HEK293T (cell line): ENCODE data around the gene IFTAP.
"Not testable (repeated sequence)": the region's sequence is repeated elsewhere in the genome, so short reads cannot be mapped to it uniquely, and the experiment has no call there.

Experiments used
- CTCF ChIA-PET: fragments of 350-600 bp; formaldehyde crosslinking; extraction: SDS; loops from one replicate; lab custom pipeline; 2021; ENCODE audit warnings: antibody characterized with exemption, inconsistent platforms; lab: Yijun Ruan, JAX
- POLR2A ChIA-PET: fragments of 350-600 bp; formaldehyde crosslinking; extraction: SDS; loops from one replicate; lab custom pipeline; 2020; ENCODE audit warnings: antibody characterized with exemption, inconsistent platforms; lab: Yijun Ruan, JAX
- DNase-seq: peaks from one replicate; pipeline ENCODE4 v3.0.0; 2012; ENCODE audit warnings: mixed read lengths; ENCODE audit errors: extremely low spot score
- ARNT ChIP-seq: fragments of 450-650 bp; IDR thresholded peaks from 2 replicates; pipeline ENCODE4 v1.6.1; 2017; ENCODE audit warnings: mild to moderate bottlenecking
- BHLHE40 ChIP-seq: fragments of 450-650 bp; IDR thresholded peaks from 2 replicates; pipeline ENCODE4 v1.6.1; 2016; ENCODE audit warnings: mild to moderate bottlenecking, moderate library complexity, borderline replicate concordance
- CTBP1 ChIP-seq: fragments of 450-650 bp; IDR thresholded peaks from 2 replicates; pipeline ENCODE4 v1.6.1; 2016; ENCODE audit warnings: borderline replicate concordance
- ELF4 ChIP-seq: fragments of 450-650 bp; IDR thresholded peaks from 2 replicates; pipeline ENCODE4 v1.6.1; 2017; ENCODE audit warnings: antibody characterized with exemption
- FOXA1 ChIP-seq: fragments of 450-650 bp; IDR thresholded peaks from 2 replicates; pipeline ENCODE4 v1.6.1; 2016; ENCODE audit warnings: mild to moderate bottlenecking
- FOXK2 ChIP-seq: fragments of 450-650 bp; IDR thresholded peaks from 2 replicates; pipeline ENCODE4 v1.6.1; 2016; ENCODE audit warnings: mild to moderate bottlenecking
- FOXM1 ChIP-seq: fragments of 450-650 bp; IDR thresholded peaks from 2 replicates; pipeline ENCODE4 v1.6.1; 2017; ENCODE audit warnings: mild to moderate bottlenecking, borderline replicate concordance
- HDGF ChIP-seq: fragments of 450-650 bp; IDR thresholded peaks from 2 replicates; pipeline ENCODE4 v1.6.1; 2017; ENCODE audit warnings: antibody characterized with exemption, borderline replicate concordance
- L3MBTL2 ChIP-seq: fragments of 450-650 bp; conservative IDR thresholded peaks from 2 replicates; pipeline ENCODE4 v1.6.1; 2016; ENCODE audit warnings: mild to moderate bottlenecking
- LEF1 ChIP-seq: fragments of 450-650 bp; IDR thresholded peaks from 2 replicates; pipeline ENCODE4 v1.6.1; 2017; ENCODE audit warnings: mild to moderate bottlenecking, borderline replicate concordance
- NFRKB ChIP-seq: fragments of 450-650 bp; IDR thresholded peaks from 2 replicates; pipeline ENCODE4 v1.6.1; 2016; ENCODE audit warnings: mild to moderate bottlenecking, moderate library complexity
- SP1 ChIP-seq: fragments of 450-650 bp; IDR thresholded peaks from 2 replicates; pipeline ENCODE4 v1.6.1; 2017
- SUZ12 ChIP-seq: fragments of 450-650 bp; IDR thresholded peaks from 2 replicates; pipeline ENCODE4 v1.6.1; 2016; ENCODE audit warnings: mild to moderate bottlenecking
- TARDBP ChIP-seq: fragments of 450-650 bp; IDR thresholded peaks from 2 replicates; pipeline ENCODE4 v1.6.1; 2016
- ZNF384 ChIP-seq: fragments of 450-650 bp; IDR thresholded peaks from 2 replicates; pipeline ENCODE4 v1.6.1; 2016
- TF ChIP-seq, protein P1 (sequence below): fragments of 450-650 bp; IDR thresholded peaks from 2 replicates; pipeline ENCODE4 v1.6.1; 2016

The IFTAP gene, protein sequence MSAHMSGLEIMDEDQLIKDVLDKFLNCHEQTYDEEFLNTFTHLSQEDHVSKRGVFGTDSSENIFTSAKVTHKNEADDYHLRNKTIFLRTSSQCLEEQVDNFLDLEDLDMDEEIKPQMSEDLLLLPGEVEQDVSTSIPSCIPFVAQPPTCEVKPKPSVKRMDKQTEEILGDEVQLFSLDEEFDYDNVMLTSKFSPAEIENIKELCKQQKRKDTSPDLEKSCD

DNA sequence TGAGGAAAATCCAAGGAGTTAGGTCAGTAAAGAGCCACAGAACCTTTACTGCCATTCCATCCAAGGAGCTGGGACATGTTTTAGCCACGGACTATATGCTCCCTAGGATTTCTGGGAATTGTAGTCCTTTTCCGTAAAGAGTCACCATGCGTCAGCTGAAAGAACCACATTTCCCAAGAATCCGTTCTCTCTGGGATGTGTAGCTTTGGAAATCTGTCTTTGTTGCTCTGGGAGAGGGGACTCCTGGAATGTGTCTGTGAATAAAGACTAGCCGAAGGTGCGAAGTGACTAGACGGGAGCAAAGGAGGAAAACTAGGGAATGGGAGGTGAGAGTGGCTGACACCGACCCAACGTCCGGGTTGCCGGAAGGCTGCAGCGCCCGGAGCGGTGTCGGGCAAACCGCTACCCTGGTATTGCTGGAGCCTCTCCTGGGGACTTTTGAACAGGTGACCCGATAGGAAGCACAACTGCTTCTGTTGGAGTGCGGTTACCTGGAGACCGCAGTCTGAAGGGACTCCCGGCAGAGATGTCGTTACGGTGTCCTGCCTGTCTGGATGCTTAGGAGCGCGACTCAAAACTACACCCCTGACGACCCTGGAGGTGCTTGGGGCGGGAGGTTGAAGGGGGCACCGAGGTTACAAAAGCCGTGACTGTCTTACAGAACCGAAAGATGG is at the start of gene IFTAP:
Gene IFTAP (plus strand): TSS at position 187 of the 674 bp plus-strand sequence. CDS start 15,602 bp downstream, outside the sequence.
- peak; percentile 82 for DNase-seq
- ChIA-PET CTCF (no interaction called here), POLR2A (interaction anchor here (0.6 to 0.9 kb wide), 2 partner anchors 8 to 14 kb away, joined by 3 to 4 read pairs; no protein-coding TSS in a partner anchor)
- TF ChIP-seq TARDBP (no peak), L3MBTL2 (peak; percentile 89), ZNF384 (no peak), LEF1 (no peak), SUZ12 (peak; percentile 92), ELF4 (peak; percentile 84), ARNT (no peak), CTBP1 (peak; percentile 76; the same call in 1 of the 2 replicates), FOXK2 (no peak), FOXA1 (no peak)
- TF ChIP-seq, protein P1, sequence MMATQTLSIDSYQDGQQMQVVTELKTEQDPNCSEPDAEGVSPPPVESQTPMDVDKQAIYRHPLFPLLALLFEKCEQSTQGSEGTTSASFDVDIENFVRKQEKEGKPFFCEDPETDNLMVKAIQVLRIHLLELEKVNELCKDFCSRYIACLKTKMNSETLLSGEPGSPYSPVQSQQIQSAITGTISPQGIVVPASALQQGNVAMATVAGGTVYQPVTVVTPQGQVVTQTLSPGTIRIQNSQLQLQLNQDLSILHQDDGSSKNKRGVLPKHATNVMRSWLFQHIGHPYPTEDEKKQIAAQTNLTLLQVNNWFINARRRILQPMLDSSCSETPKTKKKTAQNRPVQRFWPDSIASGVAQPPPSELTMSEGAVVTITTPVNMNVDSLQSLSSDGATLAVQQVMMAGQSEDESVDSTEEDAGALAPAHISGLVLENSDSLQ: no peak

GRCh38 chr11:36550385-36551115 is 43.8 kb upstream of the IFTAP start:
- CTCF ChIA-PET: interaction anchor here (1.3 kb wide), 1 partner anchor 196 kb away, joined by 3 read pairs; no protein-coding TSS in a partner anchor
- POLR2A ChIA-PET: no interaction called here
- no peak for TF ChIP-seq L3MBTL2
- no peak for TF ChIP-seq SP1
- TF ChIP-seq BHLHE40: no peak
- no peak for TF ChIP-seq FOXK2
- no peak for TF ChIP-seq SUZ12
- TF ChIP-seq TARDBP: no peak
- TF ChIP-seq NFRKB: no peak
- TF ChIP-seq FOXM1: no peak
- TF ChIP-seq ARNT: no peak
- no peak for TF ChIP-seq ELF4
- no peak for TF ChIP-seq CTBP1
- no peak for TF ChIP-seq HDGF
- TF ChIP-seq, protein P1: no peak
- no peak for TF ChIP-seq FOXA1
- TF ChIP-seq ZNF384: no peak
- TF ChIP-seq LEF1: no peak
- DNase-seq: no peak

DNA sequence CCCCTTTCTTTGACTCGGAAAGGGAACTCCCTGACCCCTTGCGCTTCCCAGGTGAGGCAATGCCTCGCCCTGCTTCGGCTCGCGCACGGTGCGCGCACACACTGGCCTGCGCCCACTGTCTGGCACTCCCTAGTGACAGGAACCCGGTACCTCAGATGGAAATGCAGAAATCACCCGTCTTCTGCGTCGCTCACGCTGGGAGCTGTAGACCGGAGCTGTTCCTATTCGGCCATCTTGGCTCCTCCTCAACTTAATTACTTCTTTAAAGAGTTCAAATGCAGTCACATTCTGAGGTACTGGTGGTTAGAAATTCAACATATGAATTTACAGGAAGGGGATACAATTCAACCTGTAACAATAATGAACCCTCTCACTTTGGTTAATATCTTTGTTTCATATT is 36.9 kb upstream of the IFTAP start:
- CTCF ChIA-PET: interaction anchor here (0.6 kb wide), 1 partner anchor 9 kb away, joined by 3 read pairs; no protein-coding TSS in a partner anchor
- DNase-seq, POLR2A ChIA-PET: not testable (repeated sequence)

DNA sequence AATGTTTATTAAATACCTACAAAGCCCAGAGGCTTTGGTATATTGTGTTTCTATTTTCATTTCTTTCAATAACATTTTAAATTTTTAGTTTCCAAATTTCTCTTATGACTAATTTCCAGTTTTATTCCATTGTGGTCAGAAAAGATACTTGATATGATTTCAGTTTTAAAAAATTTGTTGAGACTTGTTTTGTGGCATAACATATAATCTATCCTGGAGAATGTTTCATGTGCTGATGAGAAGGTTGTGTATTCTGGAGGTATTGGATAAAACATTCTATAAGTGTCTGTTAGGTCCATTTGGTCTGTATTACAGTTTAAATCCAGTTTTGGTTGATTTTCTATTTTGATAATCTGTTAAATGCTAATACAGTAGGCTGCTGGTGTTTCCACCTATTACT is 36.3 kb upstream of the IFTAP start:
- ChIA-PET POLR2A (no interaction called here), CTCF (interaction anchor here (0.6 kb wide), 1 partner anchor 8 kb away, joined by 3 read pairs; no protein-coding TSS in a partner anchor)
- TF ChIP-seq L3MBTL2 (no peak), FOXA1 (no peak), FOXK2 (no peak), FOXM1 (no peak), SP1 (no peak), ZNF384 (no peak), ELF4 (no peak), HDGF (no peak)
- TF ChIP-seq, protein P1: no peak
- DNase-seq: no peak

GRCh38 chr11:36558571-36559413 is 35.5 kb upstream of the IFTAP start:
- DNase-seq: no peak
- POLR2A ChIA-PET: no interaction called here
- TF ChIP-seq L3MBTL2: no peak
- no peak for TF ChIP-seq ELF4
- TF ChIP-seq SP1: no peak
- TF ChIP-seq HDGF: no peak
- TF ChIP-seq TARDBP: no peak
- TF ChIP-seq SUZ12: no peak
- TF ChIP-seq, protein P1: no peak
- CTCF ChIA-PET: no interaction called here
